SHP77 (cell line): ENCODE data around the gene LURAP1L.
"Not testable (repeated sequence)": the region's sequence is repeated elsewhere in the genome, so short reads cannot be mapped to it uniquely, and the experiment has no call there.

Source experiments
- DNase-seq, 2 experiments: peaks; one replicate each; lab custom pipeline; 2025; lab: John Stamatoyannopoulos, UW

Gene LURAP1L

GRCh38 chr9:12859704-12860251 is 85.0 kb downstream of the LURAP1L start:
- DNase-seq = no peak

- no peak for DNase-seq
These were observed 86.2 kb downstream of the LURAP1L start for GRCh38 chr9:12860998-12861397.

- DNase-seq = no peak
These were observed 88.0 kb downstream of the LURAP1L start for GRCh38 chr9:12862611-12863410.

- no peak for DNase-seq
These were observed 88.8 kb downstream of the LURAP1L start for GRCh38 chr9:12863618-12864017.

GRCh38 chr9:12865380-12865779 is 90.6 kb downstream of the LURAP1L start:
- not testable (repeated sequence) for DNase-seq
